HCT116 (cell line): ENCODE measurements around the gene TWIST2.

ENCODE experiments used
- CTCF ChIP-seq, 3 experiments: fragments of 200-600 bp in 1 of 3; sonication (generic) in 1 of 3; IDR thresholded peaks in 2 of 3; conservative IDR thresholded peaks in 1 of 3; 2 replicates each; pipeline ENCODE4 v1.5.1; 2012 to 2017; ENCODE audit warnings: low read depth in 2 of 3, low read length in 2 of 3, antibody characterized with exemption in 1 of 3, borderline replicate concordance in 1 of 3, control low read depth in 1 of 3, mild to moderate bottlenecking in 1 of 3, mixed read lengths in 1 of 3, mixed run types in 1 of 3, moderate library complexity in 1 of 3; ENCODE audit not compliant: insufficient read depth in 1 of 3
- EZH2 ChIP-seq: fragments of 200-600 bp; sonication (generic); IDR thresholded peaks from 2 replicates; pipeline ENCODE4 v1.6.1; 2017; ENCODE audit warnings: antibody characterized with exemption, mixed run types
- EZH2phosphoT487 ChIP-seq: fragments of 200-600 bp; IDR thresholded peaks from 2 replicates; pipeline ENCODE4 v1.6.1; 2018; ENCODE audit warnings: antibody characterized with exemption, borderline replicate concordance
- JUND ChIP-seq: IDR thresholded peaks from 2 replicates; pipeline ENCODE4 v1.6.1; 2012
- MAX ChIP-seq: IDR thresholded peaks from 2 replicates; pipeline ENCODE4 v1.6.1; 2012
- POLR2A ChIP-seq: IDR thresholded peaks from 2 replicates; pipeline ENCODE4 v1.7.0; 2011; ENCODE audit warnings: borderline replicate concordance; ENCODE audit not compliant: insufficient read depth, insufficient read length; ENCODE audit errors: extremely low read depth
- POLR2AphosphoS5 ChIP-seq: IDR thresholded peaks from 2 replicates; pipeline ENCODE4 v1.6.1; 2011; ENCODE audit warnings: mild to moderate bottlenecking, low read depth, low read length, moderate library complexity
- RAD21 ChIP-seq: IDR thresholded peaks from 2 replicates; pipeline ENCODE4 v1.6.1; 2012; ENCODE audit warnings: low read depth, mild to moderate bottlenecking
- REST ChIP-seq: IDR thresholded peaks from 2 replicates; pipeline ENCODE4 v1.6.1; 2012; ENCODE audit warnings: low read depth
- SIN3A ChIP-seq: IDR thresholded peaks from 2 replicates; pipeline ENCODE4 v1.6.1; 2012; ENCODE audit warnings: low read depth
- TCF7L2 ChIP-seq: IDR thresholded peaks from 2 replicates; pipeline ENCODE4 v1.7.0; 2011; ENCODE audit warnings: borderline replicate concordance, inconsistent platforms; ENCODE audit not compliant: insufficient read depth, insufficient read length; ENCODE audit errors: extremely low read depth
- ZNF274 ChIP-seq: fragments of 200-500 bp; sonication (Bioruptor generic); IDR thresholded peaks from 2 replicates; pipeline ENCODE4 v1.6.1; 2014; ENCODE audit warnings: mild to moderate bottlenecking, low read depth, low read length, inconsistent platforms

- TF ChIP-seq EZH2phosphoT487 (no peak), CTCF (IDR thresholded peaks at IDR 0.05 in 2 of 3, conservative IDR thresholded peaks at IDR 0.05 in 1 of 3; ENCODE audit: borderline replicate concordance in 1 of 3, insufficient read depth in 1 of 3, low read depth in 2 of 3, low read length in 2 of 3) (no peak), MAX (no peak), EZH2 (no peak), POLR2AphosphoS5 (no peak), RAD21 (no peak), ZNF274 (no peak), SIN3A (no peak), JUND (peak; percentile 71), REST (no peak), TCF7L2 (no peak), POLR2A (no peak)
These were observed 48.2 kb downstream of the TWIST2 start for GRCh38 chr2:238895891-238896600.
